Panc1 (cell line): ENCODE measurements around the gene ADAT1. TPM values are rescaled to one million over a fixed set of nuclear protein-coding genes. Genes with fewer than 3 reads are reported as not detected.
"Not testable (repeated sequence)": the region's sequence is repeated elsewhere in the genome, so short reads cannot be mapped to it uniquely, and the experiment has no call there.

Source experiments
- ATAC-seq: fragments of 200-7000 bp; cut with Tn5 transposase; 2 replicates; pipeline ENCODE4 v1.9.1; 2020; ENCODE audit warnings: mild to moderate bottlenecking, moderate library complexity
- BruUV-seq: library from RNA; stranded (reverse); fragments of 400-500 nt; replicated peaks from 2 replicates; lab custom pipeline; 2021; lab: Mats Ljungman, UMichigan
- CTCF ChIA-PET: fragments of 300-600 bp; sonication (Branson Sonifier 250); formaldehyde crosslinking; loops from one replicate; lab custom pipeline; 2022; ENCODE audit warnings: antibody characterized with exemption; lab: Charles Lee
- POLR2A ChIA-PET: fragments of 300-600 bp; sonication (Branson Sonifier 250); formaldehyde crosslinking; loops from one replicate; lab custom pipeline; 2022; ENCODE audit warnings: antibody characterized with exemption; lab: Charles Lee
- DNase-seq: peaks from one replicate; pipeline ENCODE4 v3.0.0-alpha.2; 2010; ENCODE audit warnings: low read depth, low spot score
- H3K27ac ChIP-seq: 2 replicates; pipeline ENCODE4 v1.5.1; 2011; ENCODE audit warnings: mild to moderate bottlenecking, low read length, inconsistent platforms
- H3K27me3 ChIP-seq: fragments of 200-500 bp; sonication (Bioruptor generic); 2 replicates; pipeline ENCODE4 v1.6.0; 2014; ENCODE audit warnings: low read length, inconsistent platforms; ENCODE audit not compliant: control insufficient read depth, insufficient read depth
- H3K36me3 ChIP-seq: fragments of 200-500 bp; sonication (Bioruptor generic); 2 replicates; pipeline ENCODE4 v1.5.1; 2014; ENCODE audit warnings: inconsistent platforms, mild to moderate bottlenecking, low read length, moderate library complexity; ENCODE audit not compliant: control insufficient read depth, insufficient read depth
- H3K4me1 ChIP-seq: 2 replicates; pipeline ENCODE4 v1.5.1; 2011; ENCODE audit warnings: inconsistent platforms, mild to moderate bottlenecking, low read length, moderate library complexity; ENCODE audit not compliant: control insufficient read depth, insufficient read depth
- H3K4me3 ChIP-seq, 2 experiments: 2 replicates each; pipeline ENCODE4 v1.5.1; 2011 to 2012; ENCODE audit warnings: low read depth in 2 of 2, low read length in 2 of 2, mild to moderate bottlenecking in 2 of 2, inconsistent platforms in 1 of 2, moderate library complexity in 1 of 2
- H3K9me3 ChIP-seq: fragments of 200-500 bp; sonication (Bioruptor generic); 2 replicates; pipeline ENCODE4 v1.5.1; 2014; ENCODE audit warnings: low read depth, mild to moderate bottlenecking, inconsistent platforms, low read length, moderate library complexity; ENCODE audit not compliant: control insufficient read depth, insufficient read depth
- CTCF ChIP-seq: fragments of 450-650 bp; IDR thresholded peaks from 2 replicates; pipeline ENCODE4 v1.5.1; 2017; ENCODE audit warnings: mild to moderate bottlenecking
- POLR2AphosphoS5 ChIP-seq: IDR thresholded peaks from 2 replicates; pipeline ENCODE4 v1.6.1; 2012; ENCODE audit warnings: mild to moderate bottlenecking, low read depth, low read length, moderate library complexity
- REST ChIP-seq, 2 experiments: IDR thresholded peaks; 2 replicates each; pipeline ENCODE4 v1.6.1; 2011 to 2012; ENCODE audit warnings: low read depth in 2 of 2, control low read depth in 1 of 2, low read length in 1 of 2, mild to moderate bottlenecking in 1 of 2, moderate library complexity in 1 of 2; ENCODE audit not compliant: insufficient read depth in 1 of 2
- SIN3A ChIP-seq: IDR thresholded peaks from 2 replicates; pipeline ENCODE4 v1.6.1; 2012; ENCODE audit warnings: low read depth, mild to moderate bottlenecking, low read length, moderate library complexity, borderline replicate concordance; ENCODE audit not compliant: insufficient read depth
- TCF7L2 ChIP-seq: IDR thresholded peaks from 2 replicates; pipeline ENCODE4 v1.6.1; 2011; ENCODE audit warnings: mild to moderate bottlenecking, low read depth, low read length, inconsistent platforms
- in situ Hi-C: cut with HindIII; loops from 2 replicates; pipeline ENCODE4 v1.10.0; 2016; ENCODE audit warnings: low sequenced_read_pairs, low pct_unique_long_range_greater_than_20kb
- intact Hi-C: fragments of 100-400 bp; cut with micrococcal nuclease; formaldehyde crosslinking; loops from one replicate; pipeline ENCODE4 v1.10.0; 2022; ENCODE audit not compliant: unreplicated experiment
- total RNA-seq: library from RNA; stranded (reverse); gene quantifications from one replicate; pipeline ENCODE4 v1.2.1, GENCODE V29; 2021; ENCODE audit not compliant: unreplicated experiment

The ADAT1 gene
- total RNA-seq, 1 experiment from 2014 or later: 46.8 TPM

GRCh38 chr16:75593308-75593707 lies 29.8 kb downstream of the ADAT1 start:
- TF ChIP-seq REST (IDR thresholded peaks at IDR 0.05; ENCODE audit: insufficient read depth in 1 of 2, low read depth in 2 of 2, low read length in 1 of 2): no peak
- no peak for TF ChIP-seq POLR2AphosphoS5
- TF ChIP-seq TCF7L2: no peak
- no peak for TF ChIP-seq CTCF
- TF ChIP-seq SIN3A: no peak
- no peak overlapping the region for H3K4me3 ChIP-seq
- H3K9me3 ChIP-seq: no peaks in the 10 kb centered on the region
- no peaks in the 10 kb centered on the region for H3K4me1 ChIP-seq
- ATAC-seq: no peak
- no peak for DNase-seq
- no peaks in the 10 kb centered on the region for H3K36me3 ChIP-seq
- ChIA-PET POLR2A (no interaction called here), CTCF (no interaction called here)
- intact Hi-C loops (no loop called here), in situ Hi-C loops (no loop called here)
- no TSS peak for BruUV-seq
- no peaks in the 10 kb centered on the region for H3K27me3 ChIP-seq
- H3K27ac ChIP-seq: no peak overlapping the region

- H3K4me1 ChIP-seq, in situ Hi-C loops, H3K27me3 ChIP-seq, H3K4me3 ChIP-seq, POLR2A ChIA-PET, CTCF ChIA-PET, H3K36me3 ChIP-seq, DNase-seq, H3K27ac ChIP-seq, BruUV-seq, ATAC-seq, H3K9me3 ChIP-seq, intact Hi-C loops: not testable (repeated sequence)
Measured at GRCh38 chr16:75591927-75592326, 31.2 kb downstream of the ADAT1 start.

- in situ Hi-C loops: no loop called here
- no TSS peak for BruUV-seq
- no peak for ATAC-seq
- DNase-seq: no peak
- Histone ChIP-seq H3K27me3 (no peaks in the 10 kb centered on the region), H3K4me3 (no peak overlapping the region), H3K9me3 (no peaks in the 10 kb centered on the region), H3K27ac (no peak overlapping the region), H3K4me1 (no peaks in the 10 kb centered on the region), H3K36me3 (no peaks in the 10 kb centered on the region)
- ChIA-PET CTCF (no interaction called here), POLR2A (no interaction called here)
- intact Hi-C loops: no loop called here
- TF ChIP-seq POLR2AphosphoS5 (no peak), REST (IDR thresholded peaks at IDR 0.05; ENCODE audit: insufficient read depth in 1 of 2, low read depth in 2 of 2, low read length in 1 of 2) (no peak), TCF7L2 (no peak), CTCF (no peak), SIN3A (no peak)
Measured at GRCh38 chr16:75590920-75591843, 31.9 kb downstream of the ADAT1 start.
